H9 (cell line): Measurements from ENCODE around the gene CCIN. TPM values are rescaled to one million over a fixed set of nuclear protein-coding genes. Genes with fewer than 3 reads are reported as not detected.

Experiments used
- DNase-seq: peaks from one replicate; pipeline ENCODE4 v3.0.0-alpha.2; 2017
- H2AFZ ChIP-seq: one replicate; pipeline ENCODE4 v1.6.1; 2013; ENCODE audit warnings: mild to moderate bottlenecking, low read length, control low read depth, moderate library complexity
- H2AK5ac ChIP-seq: 2 replicates; pipeline ENCODE4 v1.6.1; 2013; ENCODE audit warnings: low read length, control low read depth, mixed read lengths; ENCODE audit not compliant: insufficient read length
- H2BK120ac ChIP-seq: one replicate; pipeline ENCODE4 v1.6.1; 2013; ENCODE audit warnings: low read depth, mild to moderate bottlenecking, low read length, control low read depth, inconsistent platforms; ENCODE audit not compliant: poor library complexity, severe bottlenecking
- H2BK12ac ChIP-seq: 2 replicates; pipeline ENCODE4 v1.6.1; 2013; ENCODE audit warnings: low read length, control low read depth, mixed read lengths, low read depth; ENCODE audit not compliant: insufficient read length
- H2BK15ac ChIP-seq: 2 replicates; pipeline ENCODE4 v1.6.1; 2013; ENCODE audit warnings: low read depth, low read length, control low read depth
- H2BK20ac ChIP-seq: one replicate; pipeline ENCODE4 v1.6.1; 2013; ENCODE audit warnings: low read depth, mild to moderate bottlenecking, low read length, control low read depth, inconsistent platforms; ENCODE audit not compliant: poor library complexity, severe bottlenecking
- H2BK5ac ChIP-seq: 2 replicates; pipeline ENCODE4 v1.6.1; 2013; ENCODE audit warnings: low read length, control low read depth, mixed read lengths; ENCODE audit not compliant: insufficient read length
- H3K14ac ChIP-seq: 2 replicates; pipeline ENCODE4 v1.6.1; 2013; ENCODE audit warnings: low read length, control low read depth; ENCODE audit not compliant: insufficient read depth
- H3K18ac ChIP-seq: 2 replicates; pipeline ENCODE4 v1.6.1; 2013; ENCODE audit warnings: low read depth, mild to moderate bottlenecking, mixed read lengths, low read length, control low read depth; ENCODE audit not compliant: insufficient read length
- H3K23ac ChIP-seq: 2 replicates; pipeline ENCODE4 v1.6.1; 2013; ENCODE audit warnings: low read length, control low read depth, mixed read lengths, low read depth; ENCODE audit not compliant: insufficient read length
- H3K23me2 ChIP-seq: 2 replicates; pipeline ENCODE4 v1.6.1; 2013; ENCODE audit warnings: low read depth, mild to moderate bottlenecking, mixed read lengths, low read length, control low read depth; ENCODE audit not compliant: insufficient read length, poor library complexity, severe bottlenecking
- H3K27ac ChIP-seq: 2 replicates; pipeline ENCODE4 v1.5.1; 2013; ENCODE audit warnings: low read length, control low read depth, mixed read lengths, low read depth; ENCODE audit not compliant: insufficient read length
- H3K27me3 ChIP-seq: 2 replicates; pipeline ENCODE4 v1.6.1; 2013; ENCODE audit warnings: low read length, control low read depth, inconsistent platforms; ENCODE audit not compliant: insufficient read depth
- H3K4ac ChIP-seq: 2 replicates; pipeline ENCODE4 v1.6.1; 2013; ENCODE audit warnings: low read depth, mild to moderate bottlenecking, control low read depth, inconsistent platforms, low read length, moderate library complexity
- H3K4me1 ChIP-seq: 2 replicates; pipeline ENCODE4 v1.6.1; 2013; ENCODE audit warnings: low read length, control low read depth, inconsistent platforms; ENCODE audit not compliant: insufficient read depth
- H3K4me2 ChIP-seq: 2 replicates; pipeline ENCODE4 v1.6.1; 2013; ENCODE audit warnings: low read length, control low read depth, mixed read lengths; ENCODE audit not compliant: insufficient read length, insufficient read depth
- H3K56ac ChIP-seq: 2 replicates; pipeline ENCODE4 v1.6.1; 2013; ENCODE audit warnings: low read depth, mild to moderate bottlenecking, mixed read lengths, low read length, control low read depth; ENCODE audit not compliant: insufficient read length
- H3K79me1 ChIP-seq: 2 replicates; pipeline ENCODE4 v1.6.1; 2013; ENCODE audit warnings: low read depth, mild to moderate bottlenecking, moderate library complexity, low read length, control low read depth, inconsistent platforms; ENCODE audit not compliant: insufficient read depth, poor library complexity, severe bottlenecking
- H3K79me2 ChIP-seq: 2 replicates; pipeline ENCODE4 v1.6.1; 2013; ENCODE audit warnings: low read length, control low read depth, inconsistent platforms; ENCODE audit not compliant: insufficient read depth
- H3K9ac ChIP-seq: 2 replicates; pipeline ENCODE4 v1.6.1; 2013; ENCODE audit warnings: low read length, control low read depth, mixed read lengths; ENCODE audit not compliant: insufficient read length; ENCODE audit errors: extremely low read depth
- H3K9me3 ChIP-seq: one replicate; pipeline ENCODE4 v1.6.1; 2013; ENCODE audit warnings: low read depth, low read length, inconsistent platforms; ENCODE audit not compliant: control insufficient read depth
- H3T11ph ChIP-seq: one replicate; pipeline ENCODE4 v1.6.1; 2013; ENCODE audit warnings: mild to moderate bottlenecking, low read length, control low read depth, inconsistent platforms
- H4K20me1 ChIP-seq: one replicate; pipeline ENCODE4 v1.6.1; 2013; ENCODE audit not compliant: control insufficient read depth, insufficient read length, insufficient read depth
- H4K5ac ChIP-seq: 2 replicates; pipeline ENCODE4 v1.6.1; 2013; ENCODE audit warnings: low read depth, mild to moderate bottlenecking, mixed read lengths, low read length, control low read depth; ENCODE audit not compliant: insufficient read length
- H4K8ac ChIP-seq: replicated peaks from 2 replicates; pipeline ENCODE4 v1.6.1; 2013; ENCODE audit warnings: low read length, control low read depth, mixed read lengths, low read depth; ENCODE audit not compliant: insufficient read length
- H4K91ac ChIP-seq: 2 replicates; pipeline ENCODE4 v1.6.1; 2013; ENCODE audit warnings: low read depth, mild to moderate bottlenecking, moderate library complexity, mixed read lengths, low read length, control low read depth; ENCODE audit not compliant: insufficient read length
- H3K27ac Mint-ChIP-seq, 3 experiments: 2 replicates in 2 of 3; 3 replicates in 1 of 3; pipeline ENCODE4 v1.8.0; 2020 to 2021; ENCODE audit warnings: mixed read lengths in 3 of 3, mild to moderate bottlenecking in 1 of 3, moderate library complexity in 1 of 3
- H3K27me3 Mint-ChIP-seq: 2 replicates; pipeline ENCODE4 v1.8.0; 2021; ENCODE audit warnings: low read depth, mild to moderate bottlenecking, moderate library complexity, mixed read lengths
- H3K36me3 Mint-ChIP-seq, 3 experiments: 2 replicates in 2 of 3; 3 replicates in 1 of 3; pipeline ENCODE4 v1.8.0; 2020 to 2021; ENCODE audit warnings: low read depth in 3 of 3, mixed read lengths in 3 of 3; ENCODE audit not compliant: insufficient read depth in 1 of 3
- H3K4me1 Mint-ChIP-seq, 2 experiments: 2 replicates each; pipeline ENCODE4 v1.8.0; 2020; ENCODE audit warnings: mixed read lengths in 2 of 2
- H3K4me3 Mint-ChIP-seq, 2 experiments: 2 replicates in 1 of 2; 3 replicates in 1 of 2; pipeline ENCODE4 v1.8.0; 2020 to 2021; ENCODE audit warnings: mild to moderate bottlenecking in 2 of 2, mixed read lengths in 2 of 2, moderate library complexity in 1 of 2
- H3K9me3 Mint-ChIP-seq, 2 experiments: 2 replicates in 1 of 2; 3 replicates in 1 of 2; pipeline ENCODE4 v1.8.0; 2020; ENCODE audit warnings: mild to moderate bottlenecking in 2 of 2, mixed read lengths in 2 of 2, moderate library complexity in 1 of 2
- WGBS: extraction: QIAGEN DNeasy Blood & Tissue Kit; methylation state at CpG from one replicate; pipeline ENCODE4 v1.1.7; 2013; ENCODE audit warnings: missing lambda C conversion rate, low lambda C conversion rate, mixed read lengths; ENCODE audit not compliant: insufficient read length; ENCODE audit errors: extremely low coverage; 5-methylcytosine and 5-hydroxymethylcytosine counted together
- total RNA-seq: library from RNA; stranded (reverse); gene quantifications from 2 replicates; pipeline ENCODE4 v1.2.1, GENCODE V29; 2021
- TF ChIP-seq, protein P1 (sequence below): fragments of 200-600 bp; sonication (generic); conservative IDR thresholded peaks from 3 replicates; pipeline ENCODE4 v1.8.0; 2021; ENCODE audit warnings: antibody characterized with exemption, mild to moderate bottlenecking

The CCIN gene
- total RNA-seq, 1 experiment from 2014 or later, result not detected

DNA sequence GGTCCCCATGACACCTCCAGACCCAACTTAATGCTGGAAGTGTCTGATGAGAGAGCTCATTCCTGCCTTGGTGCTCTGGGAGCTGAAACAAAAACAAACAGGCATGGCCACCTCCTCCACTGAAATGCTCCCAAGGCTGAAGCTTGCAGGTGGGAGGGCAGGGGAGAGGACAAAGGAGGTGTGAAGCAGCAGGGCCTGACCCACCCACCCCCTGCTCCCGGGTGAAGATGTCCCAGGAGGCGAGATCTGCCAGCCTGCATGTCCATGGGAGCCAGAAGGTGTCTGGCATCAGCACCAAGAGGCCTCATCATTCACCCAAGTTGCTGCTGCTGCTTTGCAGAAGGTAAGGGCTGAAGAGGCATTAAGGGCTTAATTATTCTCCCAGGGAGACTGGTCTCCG lies 4.2 kb upstream of the CCIN start:
- Histone ChIP-seq H3K79me1 (no peaks in the 10 kb centered on the region), H2BK15ac (no peak overlapping the region), H3K27ac (no peak overlapping the region), H4K91ac (no peak overlapping the region), H3K56ac (no peak overlapping the region), H4K20me1 (no peaks in the 10 kb centered on the region), H2BK12ac (no peak overlapping the region), H3K18ac (no peak overlapping the region), H4K5ac (no peak overlapping the region), H3K23ac (no peak overlapping the region), H3K4me2 (no peak overlapping the region), H3K14ac (no peak overlapping the region), H3K27me3 (no peaks in the 10 kb centered on the region), H3K9me3 (no peaks in the 10 kb centered on the region), H2BK20ac (no peak overlapping the region), H3K4me1 (peaks cover 10% of the 10 kb centered on the region), H3K4ac (no peak overlapping the region), H2BK120ac (no peak overlapping the region), H2AFZ (no peak overlapping the region), H3K23me2 (no peaks in the 10 kb centered on the region), H2AK5ac (no peak overlapping the region), H3T11ph (no peak overlapping the region), H3K9ac (no peak overlapping the region), H3K79me2 (no peaks in the 10 kb centered on the region), H4K8ac (no peak overlapping the region), H2BK5ac (no peak overlapping the region)
- H3K36me3 Mint-ChIP-seq, result peaks cover 0 to 10% (median 0%) of the 10 kb centered on the region in 3 experiments; a peak in 1 of 7 replicates
- peaks cover 20% of the 10 kb centered on the region for H3K27me3 Mint-ChIP-seq
- TF ChIP-seq, protein P1, sequence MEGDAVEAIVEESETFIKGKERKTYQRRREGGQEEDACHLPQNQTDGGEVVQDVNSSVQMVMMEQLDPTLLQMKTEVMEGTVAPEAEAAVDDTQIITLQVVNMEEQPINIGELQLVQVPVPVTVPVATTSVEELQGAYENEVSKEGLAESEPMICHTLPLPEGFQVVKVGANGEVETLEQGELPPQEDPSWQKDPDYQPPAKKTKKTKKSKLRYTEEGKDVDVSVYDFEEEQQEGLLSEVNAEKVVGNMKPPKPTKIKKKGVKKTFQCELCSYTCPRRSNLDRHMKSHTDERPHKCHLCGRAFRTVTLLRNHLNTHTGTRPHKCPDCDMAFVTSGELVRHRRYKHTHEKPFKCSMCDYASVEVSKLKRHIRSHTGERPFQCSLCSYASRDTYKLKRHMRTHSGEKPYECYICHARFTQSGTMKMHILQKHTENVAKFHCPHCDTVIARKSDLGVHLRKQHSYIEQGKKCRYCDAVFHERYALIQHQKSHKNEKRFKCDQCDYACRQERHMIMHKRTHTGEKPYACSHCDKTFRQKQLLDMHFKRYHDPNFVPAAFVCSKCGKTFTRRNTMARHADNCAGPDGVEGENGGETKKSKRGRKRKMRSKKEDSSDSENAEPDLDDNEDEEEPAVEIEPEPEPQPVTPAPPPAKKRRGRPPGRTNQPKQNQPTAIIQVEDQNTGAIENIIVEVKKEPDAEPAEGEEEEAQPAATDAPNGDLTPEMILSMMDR, result no peak
- H3K9me3 Mint-ChIP-seq, result no peaks in the 10 kb centered on the region; a peak in 1 of 5 replicates
- H3K4me1 Mint-ChIP-seq, result peaks cover 36 to 47% of the 10 kb centered on the region in 2 experiments
- DNase-seq, result peak; percentile 43
- no CpG with 5 or more reads among the region's 3 CpGs for WGBS
- peak overlapping the region in 1 of 3 experiments; percentile 12; a peak in 1 of 7 replicates for H3K27ac Mint-ChIP-seq
- H3K4me3 Mint-ChIP-seq, result no peak overlapping the region
